Measurements from ENCODE around the gene ELANE. TPM values are rescaled to one million over a fixed set of nuclear protein-coding genes. Genes with fewer than 3 reads are reported as not detected.
A peak's percentile ranks its signal among the peaks of the same experiment; 100 is the strongest.

ELANE gene
- total RNA-seq, 3 donors from 2014 or later (not counting 1 experiment from before 2014, with no cell fraction given): 1.7 to 1.8 TPM; not detected in 1

- peaks cover 18% of the 10 kb centered on the region for H3K36me3 ChIP-seq (ENCODE audit: control insufficient read depth, insufficient read depth, low read length)
- TF ChIP-seq CTCF (IDR thresholded peaks at IDR 0.05): no peak
- no peak overlapping the region for H3K4me3 Mint-ChIP-seq
- no peaks in the 10 kb centered on the region for H3K27me3 Mint-ChIP-seq (ENCODE audit: low read depth in 2 of 2)
- no peaks in the 10 kb centered on the region for H3K36me3 Mint-ChIP-seq
- no peak for DNase-seq
- H3K9me3 ChIP-seq (ENCODE audit: control insufficient read depth, insufficient read depth, low read length): no peaks in the 10 kb centered on the region
- no peak overlapping the region for H3K4me3 ChIP-seq (ENCODE audit: low read length)
- peaks cover 8 to 24% of the 10 kb centered on the region in 2 donors for H3K4me1 Mint-ChIP-seq
- intact Hi-C loops (cut with micrococcal nuclease): no loop called here
- no peaks in the 10 kb centered on the region for H3K27me3 ChIP-seq (ENCODE audit: control insufficient read depth, insufficient read depth, low read length)
- no peaks in the 10 kb centered on the region for H3K9me3 Mint-ChIP-seq
- H3K27ac ChIP-seq (ENCODE audit: low read length): no peak overlapping the region
- no peak for ATAC-seq
- WGBS (ENCODE audit: insufficient coverage): 96% methylated on average over 39 of the region's 39 CpGs
- no peak overlapping the region for H3K27ac Mint-ChIP-seq
- peaks cover 28% of the 10 kb centered on the region for H3K4me1 ChIP-seq (ENCODE audit: control insufficient read depth, insufficient read depth, low read length)
Observed at GRCh38 chr19:867855-868457, 15.9 kb downstream of the ELANE start.

- ATAC-seq: no peak
- intact Hi-C loops (cut with micrococcal nuclease): no loop called here
- no peaks in the 10 kb centered on the region for H3K27me3 ChIP-seq (ENCODE audit: control insufficient read depth, insufficient read depth, low read length)
- no peaks in the 10 kb centered on the region for H3K9me3 ChIP-seq (ENCODE audit: control insufficient read depth, insufficient read depth, low read length)
- TF ChIP-seq CTCF (IDR thresholded peaks at IDR 0.05): no peak
- H3K36me3 ChIP-seq (ENCODE audit: control insufficient read depth, insufficient read depth, low read length): peaks cover 18% of the 10 kb centered on the region
- Mint-ChIP-seq H3K27me3 (ENCODE audit: low read depth in 2 of 2) (no peaks in the 10 kb centered on the region), H3K9me3 (no peaks in the 10 kb centered on the region), H3K36me3 (no peaks in the 10 kb centered on the region), H3K4me3 (no peak overlapping the region), H3K27ac (no peak overlapping the region), H3K4me1 (peaks cover under 1 to 17% of the 10 kb centered on the region in 2 donors)
- WGBS (ENCODE audit: insufficient coverage): 94% methylated on average over 34 of the region's 34 CpGs
- peaks cover 26% of the 10 kb centered on the region for H3K4me1 ChIP-seq (ENCODE audit: control insufficient read depth, insufficient read depth, low read length)
- no peak overlapping the region for H3K4me3 ChIP-seq (ENCODE audit: low read length)
- no peak overlapping the region for H3K27ac ChIP-seq (ENCODE audit: low read length)
- no peak for DNase-seq
Observed at GRCh38 chr19:868458-869244, 16.5 kb downstream of the ELANE start.

- H3K27me3 Mint-ChIP-seq (ENCODE audit: low read depth in 2 of 2): no peaks in the 10 kb centered on the region
- ATAC-seq (no peak), DNase-seq (no peak)
- Histone ChIP-seq H3K9me3 (ENCODE audit: control insufficient read depth, insufficient read depth, low read length) (no peaks in the 10 kb centered on the region), H3K36me3 (ENCODE audit: control insufficient read depth, insufficient read depth, low read length) (peaks cover 18% of the 10 kb centered on the region), H3K27me3 (ENCODE audit: control insufficient read depth, insufficient read depth, low read length) (no peaks in the 10 kb centered on the region), H3K4me3 (ENCODE audit: low read length) (no peak overlapping the region), H3K4me1 (ENCODE audit: control insufficient read depth, insufficient read depth, low read length) (peaks cover 20% of the 10 kb centered on the region), H3K27ac (ENCODE audit: low read length) (no peak overlapping the region)
- H3K9me3 Mint-ChIP-seq: no peaks in the 10 kb centered on the region
- TF ChIP-seq CTCF (IDR thresholded peaks at IDR 0.05): no peak
- intact Hi-C loops (cut with micrococcal nuclease): no loop called here
- H3K4me3 Mint-ChIP-seq: peak overlapping the region; percentile 6
- H3K27ac Mint-ChIP-seq: no peak overlapping the region
- peaks cover 0 to 14% of the 10 kb centered on the region in 2 donors for H3K4me1 Mint-ChIP-seq
- no peaks in the 10 kb centered on the region for H3K36me3 Mint-ChIP-seq
- WGBS (ENCODE audit: insufficient coverage): 94% methylated on average over 25 of the region's 29 CpGs
Observed at GRCh38 chr19:869245-870177, 17.4 kb downstream of the ELANE start.

Data from natural killer cell (primary cell).